ENCODE data around the gene TRUB2. TPM values are rescaled to one million over a fixed set of nuclear protein-coding genes. Genes with fewer than 3 reads are reported as not detected.

Gene TRUB2
- total and polyA plus RNA-seq, 2 of the 8 experiments (the other 6 are each of a cell fraction or from before 2014, with no cell fraction given), result 20.7 to 37.8 TPM

DNA sequence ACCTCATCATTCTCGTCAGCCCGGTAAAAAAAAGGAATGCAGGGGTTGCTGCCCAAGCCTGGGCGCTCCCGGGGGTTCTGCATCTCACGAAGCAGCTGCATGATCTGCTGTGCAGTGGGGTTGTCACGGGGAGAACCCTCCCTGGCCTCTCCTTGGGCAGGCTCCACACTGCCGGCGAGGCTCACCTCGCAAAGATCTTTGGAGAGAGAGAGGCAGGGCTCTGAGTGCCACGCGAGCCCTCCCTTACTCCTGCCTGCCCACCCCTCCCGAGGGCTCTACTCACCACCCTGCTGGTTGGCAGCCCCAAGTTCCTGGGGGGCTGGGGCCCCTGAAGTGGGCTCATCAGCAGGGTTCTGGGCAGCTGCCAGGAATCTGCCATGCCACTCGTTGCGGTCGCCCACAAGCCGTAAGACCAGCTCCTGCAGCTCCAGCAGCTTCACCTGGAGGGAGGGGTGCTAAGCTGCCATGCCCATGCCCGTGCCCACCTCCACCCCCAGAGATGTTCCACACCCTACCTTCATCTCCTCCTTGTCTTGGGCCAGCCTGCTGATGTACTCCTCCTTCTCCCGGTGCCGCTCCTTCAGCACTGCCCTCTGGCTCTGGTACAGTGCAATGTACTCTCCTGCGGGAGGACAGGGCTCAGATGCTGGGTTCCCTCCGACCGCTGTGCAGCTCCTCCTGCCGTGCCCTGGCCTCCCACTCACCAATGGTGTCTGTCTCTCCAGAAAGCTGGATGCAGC lies 65.0 kb downstream of the TRUB2 start:
- no peak overlapping the region for H2AFZ ChIP-seq (ENCODE audit: low read length)
- H3K4me3 ChIP-seq (ENCODE audit: extremely low read depth in 1 of 4, insufficient read depth in 2 of 4, low read depth in 3 of 4, low read length in 4 of 4), result no peak overlapping the region
- H4K91ac ChIP-seq (replicated peaks; ENCODE audit: insufficient read length, low read length), result no peak overlapping the region
- no peak overlapping the region for H3K4ac ChIP-seq (replicated peaks; ENCODE audit: insufficient read length, low read depth, low read length)
- peaks cover 0 to 1% of the 10 kb centered on the region in 2 experiments; a peak in 1 of 4 replicates for H3K79me2 ChIP-seq (ENCODE audit: control insufficient read depth in 1 of 2, insufficient read depth in 2 of 2, low read length in 2 of 2)
- H2BK12ac ChIP-seq (ENCODE audit: low read depth, low read length), result no peak overlapping the region
- H3K9me3 ChIP-seq (ENCODE audit: insufficient read depth in 2 of 2, low read depth in 1 of 2, low read length in 1 of 2), result no peaks in the 10 kb centered on the region
- H3K27ac ChIP-seq (ENCODE audit: low read depth, low read length), result no peak overlapping the region
- no peak overlapping the region for H3K4me2 ChIP-seq (ENCODE audit: insufficient read depth in 1 of 2, low read depth in 2 of 2, low read length in 2 of 2)
- ChIA-PET CTCF (ENCODE audit: partially characterized antibody) (interaction anchor here (0.6 to 7.9 kb wide), 9 partner anchors 8 to 141 kb away, joined by 3 to 58 read pairs (median 4); no protein-coding TSS in a partner anchor), POLR2A (ENCODE audit: partially characterized antibody) (interaction anchor here (0.6 to 1.6 kb wide), 3 partner anchors 11 to 50 kb away, joined by 3 read pairs; no protein-coding TSS in a partner anchor)
- H3K23me2 ChIP-seq (ENCODE audit: low read depth, low read length), result no peaks in the 10 kb centered on the region
- no peak overlapping the region for H2BK5ac ChIP-seq (ENCODE audit: low read depth, low read length)
- TF ChIP-seq NRF1 (IDR thresholded peaks at IDR 0.05; ENCODE audit: low read depth, low read length), result no peak
- no peak for TF ChIP-seq HDAC6 (IDR thresholded peaks at IDR 0.05; ENCODE audit: low read depth, low read length)
- TF ChIP-seq SAP30 (IDR thresholded peaks at IDR 0.05; ENCODE audit: insufficient read depth, insufficient replicate concordance, low read length), result no peak
- no peak for TF ChIP-seq BRCA1 (IDR thresholded peaks at IDR 0.05; ENCODE audit: low read depth, low read length)
- no peak for TF ChIP-seq POU5F1 (IDR thresholded peaks at IDR 0.05; ENCODE audit: low read depth, low read length)
- no peak for TF ChIP-seq EP300 (IDR thresholded peaks at IDR 0.05; ENCODE audit: borderline replicate concordance in 1 of 2, low read depth in 2 of 2, low read length in 2 of 2)
- TF ChIP-seq POLR2AphosphoS5 (IDR thresholded peaks at IDR 0.05; ENCODE audit: low read depth, low read length), result peak; percentile 54; the same call in 1 of the 2 replicates
- no peak overlapping the region for H3K56ac ChIP-seq (replicated peaks; ENCODE audit: insufficient read length, low read depth, low read length)
- no peaks in the 10 kb centered on the region for H3K27me3 ChIP-seq (replicated peaks in 1 of 4; ENCODE audit: control insufficient read depth in 3 of 4, extremely low read depth in 1 of 4, insufficient read depth in 3 of 4, low read length in 3 of 4)
- no peak overlapping the region for H3K9ac ChIP-seq (replicated peaks in 1 of 4; ENCODE audit: extremely low read depth in 1 of 4, low read depth in 3 of 4, low read length in 3 of 4)
- H2BK15ac ChIP-seq (ENCODE audit: low read length), result no peak overlapping the region
- no peak overlapping the region for H2AK5ac ChIP-seq (ENCODE audit: low read depth, low read length)
- FAIRE-seq, result no peak
- H4K5ac ChIP-seq (ENCODE audit: insufficient read length, low read depth, low read length), result no peak overlapping the region
- H3K23ac ChIP-seq (ENCODE audit: insufficient read length), result no peak overlapping the region
- no peak overlapping the region for H3K14ac ChIP-seq (ENCODE audit: insufficient read length)
- no peak for DNase-seq (ENCODE audit: low read depth in 1 of 2, low spot score in 2 of 2)
- peak overlapping the region; percentile 35; the same call in 1 of the 2 replicates for H4K8ac ChIP-seq (ENCODE audit: extremely low read depth, insufficient read depth, low read length)
- H4K20me1 ChIP-seq (replicated peaks in 1 of 2; ENCODE audit: control insufficient read depth in 1 of 2, insufficient read depth in 2 of 2, low read length in 2 of 2), result peaks cover 8 to 17% of the 10 kb centered on the region in 2 experiments
- H3K4me1 ChIP-seq (replicated peaks in 1 of 4; ENCODE audit: control insufficient read depth in 3 of 4, insufficient read depth in 4 of 4, low read length in 3 of 4), result peaks cover 0 to 3% (median 2%) of the 10 kb centered on the region in 4 experiments; a peak in 3 of 7 replicates
- peaks cover 4 to 32% (median 18%) of the 10 kb centered on the region in 4 experiments; a peak in 6 of 8 replicates for H3K36me3 ChIP-seq (ENCODE audit: control insufficient read depth in 2 of 4, insufficient read depth in 4 of 4, low read length in 3 of 4)
- 91% methylated on average over 21 of the region's 23 CpGs; no CpG with 5 or more reads in 1 of the 2 experiments for WGBS, 2 experiments (ENCODE audit: extremely low coverage in 1 of 2, insufficient coverage in 1 of 2, insufficient read length in 1 of 2, insufficient replicate concordance in 2 of 2, low coverage in 1 of 2, low lambda C conversion rate in 2 of 2, missing lambda C conversion rate in 1 of 2)
- H2BK20ac ChIP-seq (ENCODE audit: low read length), result no peak overlapping the region
- no peak overlapping the region for H3K18ac ChIP-seq (ENCODE audit: extremely low read depth, low read length)
- no peak overlapping the region for H2BK120ac ChIP-seq (replicated peaks; ENCODE audit: low read depth, low read length)
- peaks cover 1% of the 10 kb centered on the region; the same call in 1 of the 2 replicates for H3K79me1 ChIP-seq (ENCODE audit: low read depth, low read length)
